ENCODE measurements around the gene PMF1.

PMF1 gene

GRCh38 chr1:156251527-156251926, 38.7 kb downstream of the PMF1 start:
- Mint-ChIP-seq H3K27me3 (no peaks in the 10 kb centered on the region), H3K36me3 (peaks cover 23% of the 10 kb centered on the region), H3K9me3 (no peaks in the 10 kb centered on the region), H3K4me3 (no peak overlapping the region), H3K27ac (no peak overlapping the region), H3K4me1 (peaks cover 2% of the 10 kb centered on the region)
- DNase-seq (ENCODE audit: low spot score in 2 of 2): no peak
- no peak for ATAC-seq (ENCODE audit: low read depth)

- Mint-ChIP-seq H3K9me3 (no peaks in the 10 kb centered on the region), H3K27me3 (no peaks in the 10 kb centered on the region), H3K27ac (no peak overlapping the region), H3K4me1 (no peaks in the 10 kb centered on the region), H3K4me3 (no peak overlapping the region), H3K36me3 (peaks cover 31% of the 10 kb centered on the region)
- ATAC-seq (ENCODE audit: low read depth): no peak
- DNase-seq (ENCODE audit: low spot score in 2 of 2): no peak
Observed at GRCh38 chr1:156253634-156254033, 40.8 kb downstream of the PMF1 start.

GRCh38 chr1:156257711-156258110, 44.9 kb downstream of the PMF1 start:
- DNase-seq (ENCODE audit: low spot score in 2 of 2) (no peak), ATAC-seq (ENCODE audit: low read depth) (no peak)
- H3K4me3 Mint-ChIP-seq: no peak overlapping the region
- H3K27me3 Mint-ChIP-seq: no peaks in the 10 kb centered on the region
- no peak overlapping the region for H3K27ac Mint-ChIP-seq
- no peaks in the 10 kb centered on the region for H3K9me3 Mint-ChIP-seq
- H3K4me1 Mint-ChIP-seq: no peaks in the 10 kb centered on the region
- peaks cover 43% of the 10 kb centered on the region for H3K36me3 Mint-ChIP-seq

- H3K27ac Mint-ChIP-seq: no peak overlapping the region
- peaks cover 44% of the 10 kb centered on the region for H3K36me3 Mint-ChIP-seq
- no peak overlapping the region for H3K4me3 Mint-ChIP-seq
- H3K4me1 Mint-ChIP-seq: no peaks in the 10 kb centered on the region
- ATAC-seq (ENCODE audit: low read depth) (no peak), DNase-seq (ENCODE audit: low spot score in 2 of 2) (no peak)
- H3K27me3 Mint-ChIP-seq: no peaks in the 10 kb centered on the region
- H3K9me3 Mint-ChIP-seq: no peaks in the 10 kb centered on the region
Observed at GRCh38 chr1:156258859-156259258, 46.1 kb downstream of the PMF1 start.

- Mint-ChIP-seq H3K27me3 (no peaks in the 10 kb centered on the region), H3K36me3 (peaks cover 46% of the 10 kb centered on the region), H3K4me3 (no peak overlapping the region), H3K4me1 (no peaks in the 10 kb centered on the region), H3K27ac (no peak overlapping the region), H3K9me3 (no peaks in the 10 kb centered on the region)
- ATAC-seq (ENCODE audit: low read depth) (no peak), DNase-seq (ENCODE audit: low spot score in 2 of 2) (no peak)
Observed at GRCh38 chr1:156259805-156260204, 47.0 kb downstream of the PMF1 start.

- no peaks in the 10 kb centered on the region for H3K27me3 Mint-ChIP-seq
Observed at GRCh38 chr1:156260896-156261295, 48.1 kb downstream of the PMF1 start.

GRCh38 chr1:156262461-156263287, 49.9 kb downstream of the PMF1 start:
- H3K4me3 Mint-ChIP-seq: no peak overlapping the region
- H3K36me3 Mint-ChIP-seq: peaks cover 62% of the 10 kb centered on the region
- DNase-seq (ENCODE audit: low spot score in 2 of 2) (no peak), ATAC-seq (ENCODE audit: low read depth) (no peak)
- no peaks in the 10 kb centered on the region for H3K9me3 Mint-ChIP-seq
- no peaks in the 10 kb centered on the region for H3K4me1 Mint-ChIP-seq
- no peaks in the 10 kb centered on the region for H3K27me3 Mint-ChIP-seq
- peak overlapping the region; percentile 9 for H3K27ac Mint-ChIP-seq

More at GRCh38 chr1:156260896-156261295, 48.1 kb downstream of the PMF1 start:
- no peaks in the 10 kb centered on the region for H3K4me1 Mint-ChIP-seq
- no peak for ATAC-seq (ENCODE audit: low read depth)
- H3K36me3 Mint-ChIP-seq: peaks cover 51% of the 10 kb centered on the region
- DNase-seq (ENCODE audit: low spot score in 2 of 2): no peak
- H3K9me3 Mint-ChIP-seq: no peaks in the 10 kb centered on the region
- H3K4me3 Mint-ChIP-seq: no peak overlapping the region
- H3K27ac Mint-ChIP-seq: peak overlapping the region; percentile 38

- Mint-ChIP-seq H3K9me3 (no peaks in the 10 kb centered on the region), H3K4me3 (no peak overlapping the region), H3K4me1 (no peaks in the 10 kb centered on the region), H3K27ac (no peak overlapping the region), H3K27me3 (no peaks in the 10 kb centered on the region), H3K36me3 (peaks cover 62% of the 10 kb centered on the region)
- no peak for ATAC-seq (ENCODE audit: low read depth)
- no peak for DNase-seq (ENCODE audit: low spot score in 2 of 2)
Observed at GRCh38 chr1:156263288-156263655, 50.5 kb downstream of the PMF1 start.

GRCh38 chr1:156266051-156266450, 53.2 kb downstream of the PMF1 start:
- Mint-ChIP-seq H3K27me3 (no peaks in the 10 kb centered on the region), H3K36me3 (peaks cover 54% of the 10 kb centered on the region), H3K4me1 (no peaks in the 10 kb centered on the region), H3K9me3 (no peaks in the 10 kb centered on the region), H3K4me3 (no peak overlapping the region), H3K27ac (no peak overlapping the region)
- DNase-seq (ENCODE audit: low spot score in 2 of 2) (no peak), ATAC-seq (ENCODE audit: low read depth) (no peak)

- no peaks in the 10 kb centered on the region for H3K27me3 Mint-ChIP-seq
- H3K4me3 Mint-ChIP-seq: no peak overlapping the region
- no peak overlapping the region for H3K27ac Mint-ChIP-seq
- H3K9me3 Mint-ChIP-seq: no peaks in the 10 kb centered on the region
- DNase-seq (ENCODE audit: low spot score in 2 of 2) (no peak), ATAC-seq (ENCODE audit: low read depth) (no peak)
- peaks cover 51% of the 10 kb centered on the region for H3K36me3 Mint-ChIP-seq
- H3K4me1 Mint-ChIP-seq: no peaks in the 10 kb centered on the region
Observed at GRCh38 chr1:156268336-156268735, 55.5 kb downstream of the PMF1 start.

- ATAC-seq (ENCODE audit: low read depth) (no peak), DNase-seq (ENCODE audit: low spot score in 2 of 2) (no peak)
- peaks cover 53% of the 10 kb centered on the region for H3K36me3 Mint-ChIP-seq
- no peak overlapping the region for H3K27ac Mint-ChIP-seq
- H3K4me3 Mint-ChIP-seq: no peak overlapping the region
- no peaks in the 10 kb centered on the region for H3K4me1 Mint-ChIP-seq
- H3K9me3 Mint-ChIP-seq: no peaks in the 10 kb centered on the region
- no peaks in the 10 kb centered on the region for H3K27me3 Mint-ChIP-seq
Observed at GRCh38 chr1:156270314-156270713, 57.5 kb downstream of the PMF1 start.

- ATAC-seq (ENCODE audit: low read depth) (no peak), DNase-seq (ENCODE audit: low spot score in 2 of 2) (no peak)
- peaks cover 33% of the 10 kb centered on the region for H3K36me3 Mint-ChIP-seq
- H3K4me3 Mint-ChIP-seq: no peak overlapping the region
- H3K4me1 Mint-ChIP-seq: peaks cover 10% of the 10 kb centered on the region
- H3K27me3 Mint-ChIP-seq: no peaks in the 10 kb centered on the region
- no peaks in the 10 kb centered on the region for H3K9me3 Mint-ChIP-seq
- H3K27ac Mint-ChIP-seq: no peak overlapping the region
Observed at GRCh38 chr1:156276532-156276931, 63.7 kb downstream of the PMF1 start.

GRCh38 chr1:156276966-156277381, 64.2 kb downstream of the PMF1 start:
- H3K4me3 Mint-ChIP-seq: no peak overlapping the region
- DNase-seq (ENCODE audit: low spot score in 2 of 2): no peak
- no peak for ATAC-seq (ENCODE audit: low read depth)
- no peak overlapping the region for H3K27ac Mint-ChIP-seq
- H3K36me3 Mint-ChIP-seq: peaks cover 33% of the 10 kb centered on the region
- peaks cover 11% of the 10 kb centered on the region for H3K4me1 Mint-ChIP-seq
- no peaks in the 10 kb centered on the region for H3K27me3 Mint-ChIP-seq
- no peaks in the 10 kb centered on the region for H3K9me3 Mint-ChIP-seq

GRCh38 chr1:156279837-156280236, 67.0 kb downstream of the PMF1 start:
- Mint-ChIP-seq H3K9me3 (no peaks in the 10 kb centered on the region), H3K27ac (no peak overlapping the region), H3K27me3 (no peaks in the 10 kb centered on the region), H3K36me3 (peaks cover 16% of the 10 kb centered on the region), H3K4me1 (peaks cover 29% of the 10 kb centered on the region), H3K4me3 (no peak overlapping the region)
- no peak for DNase-seq (ENCODE audit: low spot score in 2 of 2)
- ATAC-seq (ENCODE audit: low read depth): no peak

GRCh38 chr1:156281281-156281680, 68.5 kb downstream of the PMF1 start:
- ATAC-seq (ENCODE audit: low read depth) (peak; percentile 9), DNase-seq (ENCODE audit: low spot score in 2 of 2) (no peak)
- H3K36me3 Mint-ChIP-seq: peaks cover 13% of the 10 kb centered on the region

More at GRCh38 chr1:156281281-156281680, 68.5 kb downstream of the PMF1 start:
- H3K4me1 Mint-ChIP-seq: peaks cover 29% of the 10 kb centered on the region
- H3K27ac Mint-ChIP-seq: peak overlapping the region; percentile 94
- peak overlapping the region; percentile 98 for H3K4me3 Mint-ChIP-seq
- H3K9me3 Mint-ChIP-seq: no peaks in the 10 kb centered on the region
- H3K27me3 Mint-ChIP-seq: no peaks in the 10 kb centered on the region
